HG03460 (cell line): ENCODE results near the gene RAD51B.

Experiments used
- ATAC-seq: cut with Tn5 transposase; IDR thresholded peaks from one replicate; pipeline ENCODE4 v1.9.1; 2021; ENCODE audit not compliant: unreplicated experiment

Gene RAD51B

DNA sequence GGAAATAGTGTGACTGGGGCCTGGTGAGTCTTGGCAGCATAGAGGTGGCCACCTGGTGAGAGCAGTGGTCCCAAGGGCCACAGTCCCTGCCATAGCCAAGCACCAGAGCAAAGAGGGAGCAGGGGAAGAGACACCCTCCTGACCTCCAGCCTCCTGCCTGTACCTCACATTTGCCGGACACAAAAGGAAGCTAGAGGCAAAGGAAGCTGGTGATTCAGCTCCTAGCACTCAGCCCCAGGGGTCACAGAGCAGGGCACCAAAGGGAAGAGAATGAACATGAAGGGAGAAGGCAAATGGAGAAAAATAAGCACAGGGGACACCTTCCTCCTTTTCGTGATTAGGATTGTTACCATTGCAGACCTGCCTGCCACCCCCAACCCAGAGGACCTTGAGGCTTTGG, 756.5 kb downstream of the RAD51B start:
- ATAC-seq: no peak

DNA sequence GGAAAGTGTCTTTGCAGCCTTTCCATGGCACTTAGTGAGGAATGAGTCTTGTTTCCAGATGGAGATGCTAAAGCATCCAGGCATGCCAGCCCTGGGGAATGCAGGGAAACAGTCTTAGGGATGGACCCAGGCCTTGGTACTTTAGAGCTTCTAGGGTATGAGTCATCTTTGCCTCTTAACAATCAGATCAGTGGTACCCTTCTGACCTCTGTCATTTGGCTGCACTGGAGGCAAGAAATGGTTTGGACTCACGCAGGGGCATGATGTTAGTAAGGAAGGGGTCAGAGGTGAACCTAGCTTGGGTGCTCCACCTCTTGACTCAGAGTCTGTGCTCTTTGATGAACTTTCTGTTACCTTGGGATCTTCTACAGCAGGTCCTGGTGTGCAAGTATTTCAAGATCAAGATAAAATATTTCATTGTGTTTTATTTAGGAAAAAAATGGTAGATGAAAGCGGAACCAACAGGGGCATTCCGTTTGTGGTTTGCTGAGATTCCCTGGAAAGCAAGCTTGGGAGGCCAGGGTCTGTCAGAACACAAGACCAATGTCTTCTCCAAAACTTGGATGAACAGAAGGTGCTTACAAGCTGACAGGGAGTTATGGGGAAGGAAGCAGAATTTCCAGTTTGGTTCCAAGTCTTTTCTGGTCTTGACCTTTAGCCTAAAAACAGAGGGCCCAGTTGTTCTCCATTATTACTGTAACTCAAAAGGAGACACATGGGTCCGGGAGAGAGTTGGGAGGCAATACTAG, 757.1 kb downstream of the RAD51B start:
- ATAC-seq: no peak

DNA sequence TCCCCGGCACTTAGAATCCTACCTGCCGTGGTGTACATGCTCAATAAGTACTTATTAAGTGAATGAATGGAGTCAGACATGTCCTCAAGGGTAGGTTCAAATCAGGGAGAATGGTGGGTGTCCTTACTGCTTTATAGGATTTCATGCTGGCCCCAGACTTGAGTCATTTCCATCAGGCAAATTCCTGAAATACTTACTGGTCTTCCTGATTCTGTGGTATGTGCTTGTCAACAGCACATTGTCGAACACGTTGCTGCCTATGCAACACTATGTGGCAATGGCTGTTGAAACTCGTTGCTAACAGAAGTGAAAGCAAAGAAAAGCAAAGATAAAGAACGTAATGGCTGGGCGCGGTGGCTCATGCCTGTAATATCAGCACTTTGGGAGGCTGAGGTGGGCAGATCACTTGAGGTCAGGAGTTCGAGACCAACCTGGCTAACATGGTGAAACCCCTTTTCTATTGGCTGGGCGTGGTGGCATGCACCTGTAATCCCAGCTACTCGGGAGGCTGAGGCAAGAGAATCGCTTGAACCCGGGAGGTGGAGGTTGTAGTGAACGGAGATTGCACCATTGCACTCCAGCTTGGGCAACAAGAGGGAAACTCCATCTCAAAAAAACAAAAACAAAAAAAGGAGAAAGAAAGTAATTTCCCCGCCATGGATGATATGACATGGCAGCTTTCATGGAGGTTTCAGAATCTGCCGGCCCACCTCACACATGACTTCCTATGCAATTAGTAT, 758.4 kb downstream of the RAD51B start:
- ATAC-seq: no peak

DNA sequence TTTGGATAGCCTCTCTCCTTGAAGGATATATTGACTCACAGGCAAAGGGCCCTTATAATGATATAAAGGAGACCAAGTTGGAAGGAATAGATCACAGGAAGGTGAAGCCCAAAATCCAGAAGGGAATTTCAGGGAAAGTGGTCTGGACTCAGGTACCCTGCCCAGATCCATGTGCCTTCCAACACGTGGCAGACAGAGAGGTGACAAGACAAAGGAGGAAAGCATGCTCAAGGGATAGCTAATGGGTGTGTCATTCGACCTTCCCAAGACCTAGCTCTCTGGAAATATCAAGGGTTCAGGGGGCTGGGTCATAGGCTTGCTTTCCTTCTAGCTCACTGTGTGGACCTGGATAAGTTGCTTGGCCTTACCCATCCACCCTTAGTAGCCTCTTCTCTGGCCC, 759.0 kb downstream of the RAD51B start:
- ATAC-seq: no peak

DNA sequence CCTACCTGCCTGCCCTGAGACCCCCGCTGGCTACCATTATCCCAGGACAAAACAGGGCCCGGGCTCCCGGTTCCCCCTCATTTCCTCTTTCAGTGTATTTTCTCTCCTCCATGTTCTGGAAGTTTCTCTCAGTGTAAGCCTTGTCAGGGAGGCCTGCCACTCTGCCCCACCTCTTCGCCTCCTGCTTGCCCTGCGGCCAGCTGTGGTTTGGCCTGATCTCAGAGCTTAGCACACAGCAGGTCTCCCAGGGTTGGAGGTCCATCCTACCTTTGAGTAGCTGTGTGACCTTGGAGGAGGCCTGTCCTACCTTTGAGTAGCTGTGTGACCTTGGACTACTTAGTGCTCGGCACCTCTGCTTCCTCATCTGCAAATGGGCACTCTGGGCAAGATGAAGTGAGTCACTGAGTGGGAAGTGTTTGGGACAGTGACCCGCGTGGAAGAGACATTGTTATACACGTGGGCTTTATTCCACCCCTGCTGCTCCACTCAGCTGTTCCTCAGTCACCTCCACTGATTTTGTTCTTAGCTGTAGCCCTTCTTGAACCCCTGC, 760.6 kb downstream of the RAD51B start:
- ATAC-seq: no peak

DNA sequence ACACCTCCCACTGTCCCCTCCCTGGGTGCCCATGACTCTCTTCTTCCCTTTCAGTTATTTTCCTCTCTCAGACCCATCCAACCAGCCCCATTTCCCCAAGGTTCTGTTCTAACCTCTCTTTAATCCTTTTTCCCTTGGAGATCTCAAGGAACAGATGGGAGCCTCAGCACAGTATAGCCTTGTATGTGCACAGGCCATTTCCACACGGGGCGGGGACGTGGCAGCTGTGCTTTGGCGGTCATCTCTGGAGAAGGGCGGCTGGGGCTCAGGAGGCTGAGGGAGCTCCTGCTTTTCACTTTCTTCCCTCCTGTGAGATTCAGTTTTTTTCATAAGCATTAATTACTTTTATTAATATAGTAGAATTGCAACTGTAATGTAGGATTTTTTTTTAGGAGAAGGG, 761.1 kb downstream of the RAD51B start:
- ATAC-seq: no peak

DNA sequence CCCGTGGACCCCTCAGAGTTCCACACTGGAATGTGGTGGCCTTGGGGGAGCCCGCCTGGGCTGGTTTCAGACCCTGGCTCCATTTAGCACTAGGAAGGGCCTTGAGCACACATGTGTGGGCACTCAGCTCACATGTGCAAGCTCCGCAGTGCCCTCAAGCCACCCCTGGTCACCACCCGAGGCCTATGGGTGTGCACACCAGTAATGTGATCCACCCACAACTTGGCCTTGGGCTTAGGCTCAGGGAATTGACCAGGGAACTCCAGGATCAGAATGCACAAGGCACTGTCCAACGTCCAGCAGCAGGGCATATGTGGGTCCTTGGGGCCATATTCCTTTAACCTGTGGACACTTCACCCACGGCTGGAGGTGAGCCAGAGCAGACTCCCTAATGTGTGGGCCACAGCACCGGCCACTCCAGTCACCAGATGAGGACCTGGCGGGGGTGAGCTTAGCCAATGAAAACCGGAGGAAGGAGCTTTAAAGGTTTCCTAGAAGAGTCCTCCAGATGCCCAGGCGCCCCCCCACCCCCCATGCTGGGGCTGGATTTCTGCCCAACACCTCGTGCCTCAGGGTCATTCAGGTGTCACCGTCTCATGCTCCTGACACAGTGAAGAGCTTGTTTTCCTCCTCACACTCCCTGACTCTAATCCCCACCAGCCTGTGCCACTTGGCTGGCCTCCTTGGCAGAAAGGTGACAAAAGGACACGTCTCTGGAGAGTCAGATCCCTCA, 764.1 kb downstream of the RAD51B start:
- no peak for ATAC-seq

DNA sequence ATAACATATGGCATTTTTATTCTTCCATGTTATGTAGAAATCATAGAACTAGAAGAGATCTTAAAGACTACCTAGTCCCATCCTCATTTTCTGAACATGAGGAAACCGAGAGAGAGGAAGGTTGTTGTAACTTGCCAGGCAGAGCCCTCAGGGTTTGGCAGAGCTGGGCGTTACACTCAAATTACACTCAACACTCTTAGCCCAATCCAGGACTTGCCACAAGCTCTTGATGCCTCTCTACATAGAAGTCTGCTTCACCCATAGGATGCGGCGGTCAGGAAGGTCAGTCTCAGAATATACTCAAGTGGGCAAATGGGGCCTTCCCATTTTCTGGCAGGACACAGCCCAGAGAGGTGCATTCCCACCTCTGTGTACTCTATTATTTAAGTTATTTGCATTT, 765.2 kb downstream of the RAD51B start:
- no peak for ATAC-seq

DNA sequence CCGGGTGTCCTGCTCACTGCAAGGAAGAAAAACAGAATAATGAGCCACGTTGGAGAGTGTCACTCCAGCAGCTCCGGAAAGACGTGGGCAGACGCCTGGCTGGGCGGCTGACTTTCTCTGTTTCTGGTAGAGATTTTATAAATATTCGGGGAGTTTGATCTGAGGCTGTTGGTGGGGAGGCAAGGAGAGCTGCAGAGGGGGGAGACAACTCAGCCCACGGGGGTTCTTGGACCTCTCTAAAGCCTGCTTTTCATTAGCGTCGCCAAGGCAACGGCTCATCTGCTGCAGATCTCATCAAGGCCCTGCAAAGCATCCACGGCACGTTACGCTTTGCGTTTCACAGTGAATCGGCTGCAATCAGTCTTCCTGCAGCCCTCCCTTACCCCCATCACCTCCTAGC, 766.1 kb downstream of the RAD51B start:
- no peak for ATAC-seq

DNA sequence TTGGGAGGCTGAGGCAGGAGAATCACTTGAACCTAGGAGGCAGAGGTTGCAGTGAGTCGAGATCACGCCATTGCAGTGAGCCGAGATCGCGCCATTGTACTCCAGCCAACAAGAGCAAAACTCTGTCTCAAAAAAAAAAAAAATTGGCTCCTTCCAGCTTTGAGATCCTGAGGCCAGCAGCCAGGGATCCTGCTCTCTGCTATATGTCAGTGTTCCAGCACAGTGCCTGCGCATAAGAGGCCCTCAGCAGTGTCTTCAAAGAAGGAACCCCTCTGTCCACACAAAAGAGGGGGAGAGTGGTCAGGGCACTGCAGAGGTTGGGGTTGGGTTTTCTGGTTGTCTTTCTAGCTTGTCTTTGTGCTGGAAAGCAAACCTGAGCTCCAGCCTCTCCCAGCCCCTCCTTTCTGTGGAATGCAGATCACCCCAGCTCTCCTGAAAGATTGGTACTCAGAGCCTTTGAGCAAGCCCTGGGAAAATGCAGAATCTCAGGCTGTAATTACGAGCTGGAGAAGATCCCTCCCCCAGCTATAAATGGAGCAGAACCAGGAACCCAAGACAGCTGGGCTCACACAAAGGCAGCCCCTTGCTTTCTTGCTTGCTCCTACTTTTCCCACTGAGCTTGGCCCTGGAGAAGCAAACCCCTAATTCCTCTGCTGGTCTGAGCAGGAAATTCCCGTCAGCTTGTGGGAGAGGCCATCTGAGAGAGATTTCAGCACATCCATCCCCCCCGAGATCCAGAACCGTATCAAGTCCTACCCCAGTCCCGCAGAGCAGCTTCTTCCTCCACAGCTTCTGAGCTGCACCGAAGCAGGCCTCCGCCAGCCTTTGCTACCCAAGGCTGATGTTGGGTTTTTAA, 767.5 kb downstream of the RAD51B start:
- no peak for ATAC-seq

DNA sequence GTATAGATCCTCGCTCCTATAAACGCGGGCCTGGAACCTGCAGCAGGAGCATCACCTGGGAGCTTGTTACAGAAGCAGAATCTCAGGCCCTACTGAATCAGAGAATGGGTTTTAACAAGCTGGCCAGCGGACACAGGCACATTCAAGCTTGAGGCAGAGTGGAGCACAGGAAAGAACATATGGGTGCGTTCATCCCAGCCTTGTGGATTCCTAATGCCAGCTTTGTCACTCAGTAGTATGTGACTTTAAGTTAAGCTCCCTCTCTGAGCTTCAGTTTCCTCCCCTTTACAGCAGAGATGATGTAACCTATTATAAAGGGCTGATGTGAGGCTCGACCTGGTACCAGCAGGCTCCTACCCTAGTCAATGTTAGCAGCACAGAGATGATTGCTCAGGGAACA, 768.4 kb downstream of the RAD51B start:
- no peak for ATAC-seq

DNA sequence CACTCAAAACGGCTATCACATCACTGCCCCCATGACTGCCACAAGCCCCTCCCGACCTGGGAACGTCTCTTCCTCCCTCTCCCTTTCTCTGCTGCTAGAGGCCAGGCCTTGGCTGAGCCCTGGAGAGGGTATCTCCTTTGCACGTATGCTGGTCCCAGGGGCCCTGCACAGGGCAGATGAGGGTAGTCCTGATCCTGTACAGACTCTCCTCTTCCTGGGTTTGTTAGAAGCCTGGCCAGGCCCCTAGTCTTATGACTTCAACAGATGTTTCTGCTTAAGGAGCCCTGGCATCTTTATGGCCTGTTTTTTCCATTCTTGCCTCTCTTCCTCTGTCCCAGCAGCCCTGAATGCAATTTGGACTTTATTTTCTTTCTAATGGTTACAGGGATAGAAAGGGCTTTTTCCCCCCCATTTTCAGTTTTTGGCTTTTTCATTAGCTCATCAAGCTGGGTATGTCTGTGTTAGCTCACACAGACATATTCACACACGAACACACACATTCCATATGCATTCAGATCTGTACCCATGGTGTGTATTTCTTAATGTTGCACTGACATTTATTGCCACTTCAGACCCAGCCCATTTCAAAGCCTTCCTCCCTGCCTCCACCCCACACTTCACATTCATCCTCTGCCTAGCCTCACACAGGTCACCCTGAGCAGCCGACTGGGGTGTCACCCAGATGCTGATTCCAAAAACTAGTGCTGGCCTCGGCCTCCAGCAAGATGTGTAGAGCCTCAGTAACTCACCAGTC, 770.0 kb downstream of the RAD51B start:
- ATAC-seq: no peak

DNA sequence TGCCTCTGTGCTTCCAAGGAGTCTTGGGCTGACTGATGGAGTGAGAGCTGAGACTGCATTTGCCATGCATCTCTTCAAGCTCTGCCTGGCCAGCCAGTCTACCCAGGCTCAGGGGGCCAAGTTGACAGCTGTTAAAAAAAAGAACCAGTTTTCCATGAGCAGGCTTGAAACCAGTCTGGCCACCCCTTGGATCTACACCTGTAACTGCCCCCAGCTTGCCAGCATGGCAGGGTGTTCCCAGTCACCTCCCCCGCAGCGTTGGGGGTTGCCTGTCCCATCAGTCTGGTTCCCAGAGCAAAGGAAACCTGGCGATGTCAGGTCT, 770.6 kb downstream of the RAD51B start:
- no peak for ATAC-seq

DNA sequence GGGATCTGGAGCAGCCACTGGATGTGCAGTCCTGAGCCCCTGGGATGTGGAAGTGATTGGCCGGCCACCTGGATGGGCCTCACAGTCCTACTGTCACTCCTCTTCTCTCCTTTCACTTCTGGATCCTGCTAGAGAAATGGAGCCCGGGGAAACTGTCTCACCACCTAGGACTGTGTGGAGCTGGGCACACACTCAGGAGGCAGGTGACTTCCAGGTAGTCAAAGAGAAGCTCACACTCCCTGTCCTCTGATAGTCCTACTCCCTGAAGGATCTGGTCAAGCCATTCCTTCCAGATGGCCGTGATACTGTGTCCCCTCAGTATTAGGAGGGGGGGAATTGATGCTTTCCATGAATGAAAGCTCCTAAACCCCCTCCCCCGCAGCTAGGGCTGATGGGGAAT, 772.2 kb downstream of the RAD51B start:
- no peak for ATAC-seq

DNA sequence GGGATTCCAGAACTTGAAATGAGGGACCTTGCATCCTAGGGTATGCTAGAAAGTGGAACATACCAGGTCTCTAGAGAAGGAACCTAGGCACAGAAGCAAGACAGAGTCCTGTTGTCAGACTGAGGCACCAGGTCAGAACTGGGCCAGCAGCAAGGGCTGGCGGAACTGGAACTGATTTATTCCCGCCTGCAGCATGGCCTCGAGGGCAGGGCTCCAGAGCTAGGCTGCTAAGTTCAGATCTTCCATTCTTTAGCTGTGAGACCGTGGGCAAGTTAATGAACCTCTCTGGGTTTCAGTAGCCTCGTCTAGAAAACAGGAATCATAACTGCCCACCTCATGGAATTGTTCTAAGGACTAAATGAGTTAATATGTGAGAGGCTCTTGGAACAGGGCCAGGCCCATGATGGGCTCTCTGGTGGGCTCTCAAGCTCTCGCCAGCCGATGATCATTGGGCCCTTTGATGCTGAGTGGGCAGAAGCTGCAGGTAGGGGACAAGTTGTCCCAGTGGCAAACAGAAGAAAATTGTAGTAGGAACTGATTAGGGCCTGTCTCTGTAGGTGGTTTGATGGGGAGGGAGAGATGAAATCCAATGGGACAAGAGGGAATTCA, 773.5 kb downstream of the RAD51B start:
- ATAC-seq: no peak

DNA sequence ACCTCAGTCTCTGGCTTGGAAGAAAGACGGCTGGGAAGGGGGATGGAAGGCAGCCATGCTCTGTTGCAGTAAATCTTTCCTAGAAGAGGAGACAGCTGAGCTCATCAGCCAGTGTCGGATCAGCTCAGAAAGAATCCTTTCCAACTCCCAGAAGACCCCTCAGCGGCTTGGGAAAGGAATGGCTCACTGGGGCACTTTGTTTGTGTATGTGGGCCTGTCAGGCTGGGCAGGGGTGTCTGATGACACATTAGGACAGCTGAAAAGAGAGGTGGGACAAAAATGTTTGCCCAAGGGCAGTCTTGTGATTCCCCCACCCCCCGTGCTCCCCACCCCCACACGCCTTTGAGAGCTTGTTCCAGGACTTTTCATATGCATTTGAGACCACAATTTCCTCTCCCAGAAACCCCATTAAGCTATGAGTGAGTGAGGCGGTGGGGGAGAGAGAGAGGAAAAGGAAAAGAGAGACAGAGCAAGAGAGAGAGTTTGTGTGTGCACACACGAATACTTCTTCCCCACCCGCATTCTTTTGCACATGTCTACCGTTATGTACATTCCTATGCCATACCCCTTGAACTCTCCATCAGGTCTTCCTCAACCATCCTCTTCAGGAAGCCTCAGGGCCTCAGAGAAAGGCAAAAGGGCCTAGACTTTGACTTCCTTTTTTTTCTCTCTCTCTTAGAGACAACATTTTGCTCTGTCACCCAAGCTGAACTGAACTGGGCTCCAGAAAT, 774.4 kb downstream of the RAD51B start:
- no peak for ATAC-seq

DNA sequence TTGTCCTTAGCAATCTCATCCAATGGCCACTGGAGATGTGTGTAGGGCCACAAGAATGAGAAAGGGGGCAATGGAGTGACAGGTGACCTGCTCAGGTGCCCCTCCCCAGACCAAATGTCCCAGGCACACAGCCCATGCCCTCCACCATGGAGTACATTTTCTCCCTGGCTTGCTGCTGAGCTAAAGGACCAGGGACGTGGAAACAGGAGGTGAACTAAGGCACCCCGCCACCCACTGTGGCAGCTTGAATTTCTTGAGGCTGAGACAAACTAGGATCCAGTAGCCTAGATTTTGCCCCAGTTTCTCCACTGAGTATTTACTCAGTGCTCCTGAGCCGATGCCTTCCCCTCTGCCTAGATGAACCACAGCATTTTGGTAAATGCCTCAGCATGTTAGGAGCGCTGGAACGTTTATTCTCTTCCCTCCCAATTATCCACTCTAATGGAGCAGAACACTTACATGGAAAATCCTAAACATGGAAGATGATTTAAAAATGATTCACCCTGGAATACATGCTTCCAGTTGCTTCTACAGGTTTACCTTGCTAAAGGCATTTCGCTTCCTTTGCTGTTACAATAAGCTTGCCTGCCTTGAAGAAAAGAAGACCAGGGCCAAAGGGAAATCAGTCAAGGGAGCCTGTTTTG, 775.3 kb downstream of the RAD51B start:
- ATAC-seq: no peak

DNA sequence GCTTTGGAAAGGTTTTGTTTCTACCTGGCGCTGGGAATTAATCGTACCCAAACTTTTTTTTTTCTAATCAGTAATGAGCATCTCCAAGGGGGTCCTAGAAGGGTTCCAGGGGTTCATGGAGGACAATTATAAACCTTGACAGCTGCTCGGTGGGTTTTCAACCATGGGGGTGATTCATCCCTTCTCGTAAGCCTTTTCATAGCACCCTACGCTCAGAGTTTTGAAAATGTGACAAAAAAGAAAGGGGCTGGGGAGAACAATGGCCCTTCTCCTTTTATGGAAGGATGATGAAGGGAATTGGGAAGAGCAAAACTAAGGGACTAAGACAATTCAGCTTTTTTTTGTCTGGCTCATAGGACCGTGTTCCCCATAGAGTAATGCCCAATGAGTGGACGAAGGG, 776.6 kb downstream of the RAD51B start:
- no peak for ATAC-seq

DNA sequence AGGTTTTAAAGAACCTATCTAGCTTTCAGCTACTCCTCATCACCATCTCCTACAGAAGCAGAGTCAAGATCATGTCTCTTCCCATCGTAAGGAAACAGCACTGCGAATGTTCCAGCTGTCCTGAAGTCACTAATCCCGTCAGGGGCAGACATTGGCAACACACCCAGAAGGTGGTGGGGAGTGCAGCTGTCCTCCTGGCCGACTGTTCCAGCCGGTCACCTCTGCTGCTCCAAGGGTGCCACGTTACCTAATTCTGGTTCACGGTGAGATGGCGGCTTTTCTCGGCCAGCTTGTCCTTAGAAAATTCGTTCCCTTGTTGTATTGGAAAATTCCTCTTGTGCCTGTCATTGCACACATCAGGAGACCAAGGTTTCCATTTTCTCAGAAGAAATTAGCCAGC, 777.1 kb downstream of the RAD51B start:
- ATAC-seq: no peak
